PC-3 (cell line): ENCODE results near the gene C14orf119.

ENCODE experiments used
- EZH2 ChIP-seq: fragments of 300-600 bp; sonication (generic); IDR thresholded peaks from one replicate; pipeline ENCODE4 v1.6.1; 2017; ENCODE audit warnings: antibody characterized with exemption, mild to moderate bottlenecking, low read length; ENCODE audit not compliant: unreplicated experiment
- EZH2phosphoT487 ChIP-seq: fragments of 300-600 bp; sonication (generic); IDR thresholded peaks from 2 replicates; pipeline ENCODE4 v1.6.1; 2018; ENCODE audit warnings: mild to moderate bottlenecking, antibody characterized with exemption, low read length, borderline replicate concordance
- TF ChIP-seq, protein P1 (sequence below): fragments of 300-600 bp; sonication (generic); conservative IDR thresholded peaks from 2 replicates; pipeline ENCODE4 v1.5.1; 2017; ENCODE audit warnings: antibody characterized with exemption, low read depth, mild to moderate bottlenecking, low read length

DNA sequence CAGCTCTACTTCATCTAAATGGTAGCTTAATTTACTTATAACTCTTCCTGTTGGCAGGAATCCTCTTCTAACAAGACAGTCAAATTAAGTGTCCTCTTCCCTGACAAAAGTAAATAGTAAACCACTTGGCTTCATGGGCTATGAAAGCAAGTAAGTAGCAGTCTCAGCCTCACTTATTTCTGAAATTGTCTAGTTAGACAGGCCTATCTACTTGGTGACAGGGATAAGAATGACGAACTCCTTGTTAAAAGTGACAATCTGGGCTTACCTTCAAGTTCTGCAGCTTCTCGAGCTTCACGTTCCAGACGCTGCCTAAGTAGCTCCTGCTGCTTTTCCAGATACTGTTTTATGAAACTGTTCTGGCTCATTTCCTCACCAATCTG lies 5.1 kb upstream of the C14orf119 start:
- TF ChIP-seq EZH2 (no peak), EZH2phosphoT487 (no peak)
- TF ChIP-seq, protein P1, sequence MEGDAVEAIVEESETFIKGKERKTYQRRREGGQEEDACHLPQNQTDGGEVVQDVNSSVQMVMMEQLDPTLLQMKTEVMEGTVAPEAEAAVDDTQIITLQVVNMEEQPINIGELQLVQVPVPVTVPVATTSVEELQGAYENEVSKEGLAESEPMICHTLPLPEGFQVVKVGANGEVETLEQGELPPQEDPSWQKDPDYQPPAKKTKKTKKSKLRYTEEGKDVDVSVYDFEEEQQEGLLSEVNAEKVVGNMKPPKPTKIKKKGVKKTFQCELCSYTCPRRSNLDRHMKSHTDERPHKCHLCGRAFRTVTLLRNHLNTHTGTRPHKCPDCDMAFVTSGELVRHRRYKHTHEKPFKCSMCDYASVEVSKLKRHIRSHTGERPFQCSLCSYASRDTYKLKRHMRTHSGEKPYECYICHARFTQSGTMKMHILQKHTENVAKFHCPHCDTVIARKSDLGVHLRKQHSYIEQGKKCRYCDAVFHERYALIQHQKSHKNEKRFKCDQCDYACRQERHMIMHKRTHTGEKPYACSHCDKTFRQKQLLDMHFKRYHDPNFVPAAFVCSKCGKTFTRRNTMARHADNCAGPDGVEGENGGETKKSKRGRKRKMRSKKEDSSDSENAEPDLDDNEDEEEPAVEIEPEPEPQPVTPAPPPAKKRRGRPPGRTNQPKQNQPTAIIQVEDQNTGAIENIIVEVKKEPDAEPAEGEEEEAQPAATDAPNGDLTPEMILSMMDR: no peak
